ENCODE results near the gene PSAP.
"Not testable (repeated sequence)": the region's sequence is repeated elsewhere in the genome, so short reads cannot be mapped to it uniquely, and the experiment has no call there.

Gene PSAP

DNA sequence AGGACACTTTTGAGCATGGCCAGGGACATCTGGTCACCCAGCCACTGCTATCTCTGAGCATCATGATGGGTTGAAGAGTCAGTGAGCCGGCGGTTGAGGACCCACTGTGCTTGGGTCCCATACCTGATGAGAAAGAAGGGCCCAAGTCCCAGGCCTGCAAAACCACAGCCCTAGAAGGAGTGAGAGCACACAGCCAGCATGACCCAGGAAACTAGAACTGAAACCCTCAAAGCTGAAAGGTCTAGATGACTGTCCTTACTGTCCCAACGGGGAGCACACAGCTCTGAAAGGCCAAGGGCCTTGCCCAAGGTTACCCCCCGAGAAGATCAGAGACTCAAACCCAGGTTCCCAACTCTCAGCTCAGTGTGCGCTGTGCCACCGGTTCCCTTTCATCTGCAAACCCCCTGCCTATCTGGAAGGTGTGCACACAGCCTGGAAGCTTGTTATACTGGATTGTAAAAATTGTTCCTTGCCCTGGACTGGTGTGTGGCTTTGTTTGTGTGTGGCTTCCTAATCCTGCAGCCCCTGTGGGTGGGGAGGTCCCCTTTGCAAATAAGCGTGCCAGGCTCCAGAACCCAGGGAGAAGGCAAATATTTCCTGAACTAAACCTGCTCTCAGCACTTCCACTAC lies 22.6 kb upstream of the PSAP start:
- no peak for DNase-seq (ENCODE audit: low read depth in 2 of 2)

DNA sequence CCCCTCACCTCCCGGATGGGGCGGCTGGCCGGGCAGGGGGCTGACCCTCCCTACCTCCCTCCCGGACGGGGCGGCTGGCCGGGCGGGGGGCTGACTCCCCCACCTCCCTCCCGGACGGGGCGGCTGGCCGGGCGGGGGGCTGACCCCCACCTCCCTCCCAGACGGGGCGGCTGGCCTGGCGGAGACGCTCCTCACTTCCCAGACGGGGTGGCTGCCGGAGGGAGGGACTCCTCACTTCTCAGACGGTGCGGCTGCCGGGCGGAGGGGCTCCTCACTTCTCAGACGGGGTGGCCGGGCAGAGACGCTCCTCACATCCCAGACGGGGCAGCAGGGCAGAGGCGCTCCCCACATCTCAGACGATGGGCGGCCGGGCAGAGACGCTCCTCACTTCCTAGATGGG lies 18.6 kb upstream of the PSAP start:
- DNase-seq (ENCODE audit: low read depth in 2 of 2), result not testable (repeated sequence)

DNA sequence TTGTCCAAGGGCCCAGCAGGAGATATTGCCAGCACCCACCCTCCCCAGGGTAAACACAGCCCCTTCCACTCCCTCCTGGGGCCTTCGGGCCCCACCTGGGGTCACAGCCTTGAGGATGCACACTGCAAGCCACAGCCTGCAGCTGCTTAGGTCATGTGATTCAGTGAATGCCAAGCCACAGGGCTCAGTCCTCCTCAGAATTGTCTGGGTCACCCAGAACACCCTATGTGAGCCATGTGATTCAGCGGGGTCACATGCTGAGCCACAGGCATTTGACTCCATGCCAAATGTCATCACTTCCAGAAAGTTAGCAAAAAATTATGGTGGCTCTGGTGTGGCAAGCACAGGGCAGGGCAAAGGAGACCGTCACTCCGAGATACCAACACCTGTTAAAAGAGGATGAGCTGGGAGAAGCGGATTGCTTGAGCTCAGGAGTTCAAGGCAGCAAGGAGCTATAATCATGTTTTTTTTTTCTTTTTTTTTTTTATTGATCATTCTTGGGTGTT lies 17.2 kb upstream of the PSAP start:
- no peak for DNase-seq (ENCODE audit: low read depth in 2 of 2)

DNA sequence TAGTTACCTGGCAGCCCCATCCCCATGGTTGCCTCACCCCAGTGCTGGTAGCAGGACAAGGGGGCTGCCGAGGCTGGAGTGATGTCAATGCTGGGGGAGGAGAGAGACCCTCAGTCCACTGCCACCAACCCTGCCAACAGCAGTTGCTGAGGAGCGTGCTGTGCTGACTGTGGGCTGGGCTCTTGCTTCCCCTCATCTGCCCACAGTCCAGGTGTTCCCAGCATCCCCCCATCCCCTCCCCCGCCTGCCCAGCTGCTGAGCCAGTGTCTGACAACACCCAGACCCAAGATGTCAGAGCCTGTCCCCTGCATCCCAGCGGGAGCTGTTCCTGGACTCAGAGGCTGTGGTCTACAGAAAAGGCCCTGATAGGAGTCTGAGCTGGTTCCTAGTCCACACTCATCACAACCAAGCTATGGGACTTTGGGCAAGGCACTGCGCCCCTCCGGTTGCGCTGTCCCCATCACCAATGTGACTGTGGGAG lies 14.6 kb upstream of the PSAP start:
- DNase-seq (ENCODE audit: low read depth in 2 of 2), result no peak

GRCh38 chr10:71864911-71865361 lies 13.9 kb upstream of the PSAP start:
- peak in 1 of 2 experiments; percentile 44 for DNase-seq (ENCODE audit: low read depth in 2 of 2)

DNA sequence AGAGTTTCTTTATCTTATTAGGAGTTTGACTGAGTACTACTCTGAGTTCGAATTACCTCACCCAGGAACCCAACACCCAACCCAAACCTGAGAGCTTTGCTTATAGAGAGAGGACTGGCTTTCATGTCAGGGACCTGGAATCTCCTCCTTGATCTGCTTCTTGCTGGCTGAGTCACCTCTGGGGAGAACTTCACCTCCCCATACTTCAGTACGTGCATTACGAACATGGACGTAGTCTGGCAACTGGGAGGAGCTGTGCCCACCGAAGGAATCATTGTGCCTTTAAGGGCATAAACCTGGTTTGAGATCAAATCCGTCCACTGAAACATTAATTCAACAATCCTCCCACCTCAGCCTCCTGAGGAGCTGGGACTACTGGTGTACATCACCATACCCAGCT lies 12.2 kb upstream of the PSAP start:
- DNase-seq (ENCODE audit: low read depth in 2 of 2), result no peak

DNA sequence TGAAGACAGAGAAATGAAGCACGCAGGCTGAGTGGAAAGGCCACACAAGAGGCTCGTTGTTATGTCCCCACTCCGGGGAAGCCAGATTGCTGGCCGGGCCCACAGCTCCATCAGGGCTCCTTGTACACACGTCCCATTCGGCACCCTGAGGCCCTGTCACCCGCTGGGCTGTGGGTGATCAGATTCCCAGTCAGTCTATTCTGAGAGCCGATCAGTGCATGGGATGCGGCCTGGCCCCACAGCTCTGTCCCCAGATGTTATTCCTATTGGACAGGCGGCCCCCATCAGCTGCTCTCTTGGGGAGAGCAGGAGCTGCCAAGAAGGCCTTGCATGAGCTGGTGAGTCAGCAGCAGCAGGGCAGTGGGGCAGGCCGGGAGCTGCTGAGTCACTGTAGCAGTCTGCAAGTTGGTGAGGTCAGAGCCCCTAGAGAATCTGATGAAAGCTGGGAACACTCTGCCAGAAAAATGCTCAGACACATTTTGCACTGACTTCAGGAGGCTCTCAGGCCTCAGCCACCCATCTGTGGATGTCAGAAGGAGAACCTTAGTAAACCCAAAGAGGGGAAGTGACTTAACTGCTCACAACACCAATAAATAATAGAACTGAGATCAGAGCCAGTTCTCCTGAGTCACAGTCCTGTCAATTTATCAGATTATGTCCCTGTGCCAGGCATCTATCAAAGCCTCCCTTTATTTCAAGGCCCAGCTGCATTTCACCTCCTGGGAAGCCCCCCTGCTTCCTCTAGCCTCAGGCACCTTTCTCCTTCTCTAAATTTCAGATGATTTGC lies 9.4 kb upstream of the PSAP start:
- DNase-seq (ENCODE audit: low read depth in 2 of 2), result peak; percentile 99

DNA sequence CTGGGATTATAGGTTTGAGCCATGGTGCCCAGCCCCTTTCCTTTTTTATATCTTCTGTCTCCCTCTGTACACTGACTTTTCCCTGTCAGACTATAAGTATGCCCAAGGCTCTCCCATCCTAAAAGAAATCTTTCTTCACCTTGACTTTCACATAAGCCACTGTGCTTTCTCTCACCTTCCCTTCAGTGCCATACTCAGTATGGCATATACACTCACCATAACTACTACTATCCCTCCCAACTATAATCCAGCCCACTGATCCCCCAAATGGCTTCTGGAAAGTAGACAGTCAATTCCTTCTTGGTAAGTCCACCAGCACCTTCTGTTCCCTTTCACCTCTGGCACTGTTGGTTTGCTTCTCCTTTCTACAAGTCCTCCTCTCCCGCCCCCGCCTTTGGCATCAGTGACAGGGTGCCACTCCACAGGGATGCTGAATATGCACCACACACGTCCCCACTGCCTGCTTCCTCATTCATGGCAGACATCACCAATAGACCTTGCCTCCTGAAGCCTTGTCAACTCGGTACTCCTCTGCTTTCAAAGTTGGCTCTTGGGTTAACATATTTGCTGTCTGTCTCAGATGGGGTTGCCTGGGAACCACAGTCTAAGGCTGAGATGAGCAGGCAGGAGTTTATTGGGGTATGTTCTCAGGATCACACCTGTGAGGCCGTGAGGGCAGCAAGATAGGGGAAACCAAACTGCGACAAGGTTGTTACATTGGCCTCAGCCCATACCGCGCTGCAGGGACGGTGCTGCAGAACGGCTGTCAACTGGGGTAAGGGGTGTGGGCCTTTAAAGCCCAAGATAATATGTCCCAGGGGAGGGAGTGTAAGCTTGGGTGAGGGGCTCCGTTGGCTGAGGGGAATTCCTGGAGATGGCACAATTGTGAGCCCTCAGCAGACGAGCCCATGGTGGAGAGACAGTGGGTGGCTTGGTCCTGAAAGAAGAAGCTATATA lies 7.2 kb upstream of the PSAP start:
- DNase-seq (ENCODE audit: low read depth in 2 of 2), result no peak

DNA sequence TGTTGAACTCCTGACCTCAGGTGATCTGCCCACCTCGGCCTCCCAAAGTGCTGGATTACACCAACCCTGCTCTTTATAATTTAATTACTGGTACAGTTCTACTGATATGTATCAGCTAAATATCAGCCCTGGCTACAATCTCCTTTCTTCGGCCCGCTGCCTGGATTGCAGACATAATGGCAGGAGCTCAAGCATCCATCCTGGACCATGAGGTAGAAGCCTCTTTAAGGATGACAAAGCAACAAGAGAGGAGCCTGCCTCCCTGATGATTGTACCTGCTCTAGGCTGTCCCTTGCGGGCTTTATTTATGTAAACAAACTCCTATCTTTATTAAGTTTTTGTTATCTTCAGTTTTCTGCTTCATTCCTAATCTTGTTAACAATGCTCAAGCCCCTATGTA lies 5.6 kb upstream of the PSAP start:
- DNase-seq (ENCODE audit: low read depth in 2 of 2), result no peak

GRCh38 chr10:71854031-71854430 lies 3.0 kb upstream of the PSAP start:
- DNase-seq (ENCODE audit: low read depth in 2 of 2), result no peak

GRCh38 chr10:71852355-71852937 lies 1.4 kb upstream of the PSAP start:
- DNase-seq (ENCODE audit: low read depth in 2 of 2), result no peak

- DNase-seq (ENCODE audit: low read depth in 2 of 2), result not testable (repeated sequence)
Measured at GRCh38 chr10:71851465-71852095, 529 bp upstream of the PSAP start.

GRCh38 chr10:71850021-71850742 lies 869 bp downstream of the PSAP start:
- DNase-seq (ENCODE audit: low read depth in 2 of 2), result no peak

DNA sequence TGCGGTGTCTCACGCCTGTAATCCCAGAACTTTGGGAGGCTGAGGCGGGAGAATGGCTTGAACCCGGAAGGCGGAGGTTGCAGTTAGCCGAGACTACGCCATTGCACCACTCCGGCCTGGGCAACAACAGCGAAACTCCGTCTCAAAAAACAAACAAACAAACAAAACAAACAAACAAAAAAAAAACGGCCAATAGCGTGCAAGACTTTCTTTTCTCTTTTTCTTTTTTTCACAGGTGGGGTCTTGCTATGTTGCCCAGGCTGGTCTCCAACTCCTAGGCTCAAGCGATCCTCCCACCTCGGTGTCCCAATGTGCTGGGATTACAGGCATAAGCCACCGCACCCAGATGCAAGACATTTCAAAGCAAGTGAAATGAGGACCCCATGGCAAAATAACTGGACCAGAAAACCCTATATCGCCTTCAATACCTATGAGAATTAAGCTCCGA lies 1.6 kb downstream of the PSAP start:
- DNase-seq (ENCODE audit: low read depth in 2 of 2), result no peak

- no peak for DNase-seq (ENCODE audit: low read depth in 2 of 2)
Measured at GRCh38 chr10:71848325-71849275, 2.5 kb downstream of the PSAP start.

GRCh38 chr10:71847418-71847817 lies 3.6 kb downstream of the PSAP start:
- no peak for DNase-seq (ENCODE audit: low read depth in 2 of 2)

- no peak for DNase-seq (ENCODE audit: low read depth in 2 of 2)
Measured at GRCh38 chr10:71846816-71847215, 4.2 kb downstream of the PSAP start.

DNA sequence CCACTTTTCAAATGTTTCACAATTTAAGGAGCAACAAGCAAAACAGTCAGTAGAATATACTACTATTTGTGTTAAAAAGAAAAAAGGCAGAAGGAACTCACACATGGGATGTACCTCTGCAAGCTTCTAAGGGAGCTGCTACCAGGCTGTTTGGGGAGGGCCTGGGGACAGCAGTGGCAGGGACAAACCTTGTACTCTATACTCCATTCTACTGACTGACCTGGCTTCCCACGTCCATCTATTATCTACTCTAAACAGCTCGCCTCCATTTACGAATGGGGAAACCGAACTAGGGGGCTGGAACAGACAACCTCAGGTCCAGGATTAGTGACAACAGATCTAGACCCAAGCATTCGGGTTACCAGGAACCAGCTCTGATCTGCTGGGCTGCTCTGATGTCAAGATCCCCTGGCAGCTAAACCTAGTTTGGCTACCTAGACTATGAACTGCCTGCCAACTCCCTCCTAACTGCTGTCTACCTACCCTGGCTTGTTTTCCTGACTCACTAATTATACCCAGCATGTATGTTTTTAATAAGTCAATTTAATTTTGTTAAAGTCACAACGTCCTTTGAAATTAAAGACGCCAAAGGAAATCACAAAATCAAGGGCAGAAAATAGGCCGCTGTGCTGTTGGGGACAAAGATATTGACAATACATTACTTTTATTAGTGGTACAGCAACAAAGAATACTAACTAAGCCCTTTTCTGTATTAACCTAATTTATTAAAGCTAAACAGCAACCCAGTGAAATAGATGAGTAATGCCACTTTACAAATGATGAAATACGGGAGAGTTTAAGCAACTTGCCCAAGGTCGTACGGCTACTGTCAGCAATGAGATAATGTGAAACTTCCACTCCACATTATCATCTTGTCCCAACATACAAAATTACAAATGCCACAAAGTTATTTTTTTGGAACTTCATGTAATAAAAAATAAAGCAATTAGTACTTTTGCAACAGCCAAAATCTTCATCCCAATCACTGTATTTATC lies 5.3 kb downstream of the PSAP start:
- no peak for DNase-seq (ENCODE audit: low read depth in 2 of 2)
